GM12878 (cell line): Measurements from ENCODE around the gene METTL4. TPM values are rescaled to one million over a fixed set of nuclear protein-coding genes. Genes with fewer than 3 reads are reported as not detected.

Source experiments
- ATAC-seq: fragments of 200-7000 bp; cut with Tn5 transposase; 3 replicates; pipeline ENCODE4 v1.9.1; 2020; ENCODE audit warnings: mild to moderate bottlenecking, moderate library complexity
- BruUV-seq: library from RNA; stranded (reverse); fragments of 400-500 nt; replicated peaks from 2 replicates; lab custom pipeline; 2021; lab: Mats Ljungman, UMichigan
- CTCF ChIA-PET: fragments of 300-600 bp; sonication (Branson Sonifier 250); formaldehyde crosslinking; extraction: SDS; loops from one replicate; lab custom pipeline; 2021; ENCODE audit warnings: inconsistent platforms; lab: Yijun Ruan, JAX
- POLR2A ChIA-PET: fragments of 350-600 bp; formaldehyde crosslinking; extraction: SDS; loops from one replicate; lab custom pipeline; 2021; ENCODE audit warnings: inconsistent platforms; lab: Charles Lee
- RAD21 ChIA-PET: fragments of 300-600 bp; sonication (Branson Sonifier 250); formaldehyde crosslinking; loops from one replicate; lab custom pipeline; 2023; ENCODE audit warnings: antibody characterized with exemption; ENCODE audit not compliant: unreplicated experiment; lab: Charles Lee
- SMC1A ChIA-PET: fragments of 300-600 bp; sonication (Branson Sonifier 250); formaldehyde crosslinking; loops from one replicate; lab custom pipeline; 2023; ENCODE audit not compliant: unreplicated experiment, uncharacterized antibody; lab: Charles Lee
- DNase-seq: peaks from one replicate; pipeline ENCODE4 v3.0.0-alpha.2; 2011; ENCODE audit warnings: low read depth, low spot score
- FAIRE-seq: peaks from 3 replicates; lab custom pipeline; 2011; peaks lifted over from hg19 to GRCh38; lab: Jason Lieb, UNC
- H2AFZ ChIP-seq: 2 replicates; pipeline ENCODE4 v1.6.0; 2011; ENCODE audit warnings: low read depth, low read length, control low read depth; ENCODE audit not compliant: control insufficient read depth
- H3K27ac ChIP-seq: 2 replicates; pipeline ENCODE4 v1.5.1; 2011; ENCODE audit warnings: control low read depth; ENCODE audit not compliant: control insufficient read depth, insufficient read depth
- H3K27me3 ChIP-seq, 2 experiments: replicated peaks in 1 of 2; 2 replicates each; pipeline versions ENCODE4 v1.6.0 to v1.6.1; 2011; ENCODE audit warnings: low read length in 1 of 2; ENCODE audit not compliant: control insufficient read depth in 2 of 2, insufficient read depth in 2 of 2
- H3K36me3 ChIP-seq, 2 experiments: 2 replicates each; pipeline ENCODE4 v1.5.1; 2011; ENCODE audit warnings: low read length in 1 of 2; ENCODE audit not compliant: control insufficient read depth in 2 of 2, insufficient read depth in 2 of 2
- H3K4me1 ChIP-seq: 2 replicates; pipeline ENCODE4 v1.6.1; 2011; ENCODE audit warnings: mild to moderate bottlenecking, low read length, moderate library complexity, mixed read lengths; ENCODE audit not compliant: control insufficient read depth, insufficient read depth
- H3K4me2 ChIP-seq: 2 replicates; pipeline ENCODE4 v1.6.0; 2011; ENCODE audit warnings: control low read depth; ENCODE audit not compliant: control insufficient read depth, insufficient read depth
- H3K4me3 ChIP-seq: fragments of 200-600 bp; sonication (generic); 2 replicates; pipeline ENCODE4 v1.5.1; 2016
- H3K79me2 ChIP-seq: 2 replicates; pipeline ENCODE4 v1.6.0; 2011; ENCODE audit warnings: low read length; ENCODE audit not compliant: control insufficient read depth, insufficient read depth
- H3K9ac ChIP-seq: 2 replicates; pipeline ENCODE4 v1.8.0; 2011; ENCODE audit warnings: low read length, control low read depth, mixed read lengths; ENCODE audit not compliant: control insufficient read depth, insufficient read depth
- H3K9me3 ChIP-seq: replicated peaks from 3 replicates; pipeline ENCODE4 v1.5.1; 2011; ENCODE audit warnings: mild to moderate bottlenecking, low read length; ENCODE audit not compliant: control insufficient read depth, insufficient read depth
- H4K20me1 ChIP-seq: 2 replicates; pipeline ENCODE4 v1.6.0; 2011; ENCODE audit not compliant: control insufficient read depth, insufficient read depth
- BCL11A ChIP-seq: IDR thresholded peaks from 2 replicates; pipeline ENCODE4 v1.6.1; 2011; ENCODE audit warnings: low read depth, low read length
- CHD1 ChIP-seq: IDR thresholded peaks from 2 replicates; pipeline ENCODE4 v1.6.1; 2012; ENCODE audit warnings: low read depth, low read length, improper control_type of control experiment
- CREM ChIP-seq: IDR thresholded peaks from 2 replicates; pipeline ENCODE4 v1.6.1; 2014; ENCODE audit warnings: antibody characterized with exemption, low read depth
- E4F1 ChIP-seq: fragments of 450-650 bp; IDR thresholded peaks from 2 replicates; pipeline ENCODE4 v1.6.1; 2018; ENCODE audit warnings: borderline replicate concordance, mild to moderate bottlenecking; ENCODE audit not compliant: partially characterized antibody
- EP300 ChIP-seq, 2 experiments: fragments of 150-350 bp in 1 of 2; IDR thresholded peaks; 2 replicates each; pipeline ENCODE4 v1.6.1; 2011 to 2012; ENCODE audit warnings: low read depth in 2 of 2, low read length in 2 of 2, borderline replicate concordance in 1 of 2, improper control_type of control experiment in 1 of 2, inconsistent platforms in 1 of 2; ENCODE audit not compliant: control insufficient read depth in 1 of 2
- IKZF1 ChIP-seq: fragments of 450-650 bp; conservative IDR thresholded peaks from 2 replicates; pipeline ENCODE4 v1.6.1; 2017; ENCODE audit warnings: antibody characterized with exemption, mild to moderate bottlenecking
- KAT2A ChIP-seq: conservative IDR thresholded peaks from 2 replicates; pipeline ENCODE4 v1.6.1; 2011; ENCODE audit warnings: low read depth, low read length; ENCODE audit not compliant: control insufficient read depth
- LARP7 ChIP-seq: fragments of 450-650 bp; IDR thresholded peaks from 2 replicates; pipeline ENCODE4 v1.6.1; 2017; ENCODE audit warnings: mild to moderate bottlenecking
- MAX ChIP-seq: IDR thresholded peaks from 2 replicates; pipeline ENCODE4 v1.6.1; 2012; ENCODE audit warnings: low read depth, low read length, improper control_type of control experiment
- NFYA ChIP-seq: IDR thresholded peaks from 2 replicates; pipeline ENCODE4 v1.6.1; 2011; ENCODE audit warnings: low read depth, mild to moderate bottlenecking, low read length, improper control_type of control experiment, borderline replicate concordance
- POLR2A ChIP-seq: IDR thresholded peaks from 2 replicates; pipeline ENCODE4 v1.6.1; 2011; ENCODE audit warnings: low read depth, mild to moderate bottlenecking, low read length
- POU2F2 ChIP-seq: IDR thresholded peaks from 3 replicates; pipeline ENCODE4 v1.6.1; 2011; ENCODE audit warnings: low read depth, mild to moderate bottlenecking, low read length, borderline replicate concordance
- RCOR1 ChIP-seq: conservative IDR thresholded peaks from 2 replicates; pipeline ENCODE4 v1.6.1; 2012; ENCODE audit warnings: low read depth, low read length, improper control_type of control experiment
- REST ChIP-seq: IDR thresholded peaks from 2 replicates; pipeline ENCODE4 v1.6.1; 2012; ENCODE audit warnings: mild to moderate bottlenecking, low read depth, low read length
- USF2 ChIP-seq: IDR thresholded peaks from 2 replicates; pipeline ENCODE4 v1.6.1; 2011; ENCODE audit warnings: low read depth, low read length, improper control_type of control experiment, borderline replicate concordance
- ZNF274 ChIP-seq: IDR thresholded peaks from one replicate; pipeline ENCODE4 v1.8.0; 2011; ENCODE audit not compliant: insufficient read length, insufficient read depth
- WGBS: methylation state at CpG from one replicate; pipeline ENCODE4 v1.1.6; 2016; ENCODE audit warnings: low lambda C conversion rate; ENCODE audit not compliant: insufficient replicate concordance, insufficient coverage; ENCODE audit errors: missing lambda C conversion rate; 5-methylcytosine and 5-hydroxymethylcytosine counted together
- in situ Hi-C: fragments of 300-500 bp; cut with MboI; formaldehyde crosslinking; loops from 9 replicates; pipeline ENCODE4 v1.14.3; 2018; ENCODE audit warnings: mixed read lengths
- intact Hi-C: fragments of 100-400 bp; cut with micrococcal nuclease; formaldehyde crosslinking; loops from one replicate; pipeline ENCODE4 v1.14.2; 2022; ENCODE audit not compliant: unreplicated experiment
- polyA plus RNA-seq, 11 experiments: library from polyadenylated mRNA; depleted of rRNA in 4 of 11; unstranded in 6 of 11; stranded (reverse) in 5 of 11; fragments of >200 nt; fragmentation: Nextera tagmentation in 4 of 11; fragmentation: Illumina TruSeq in 1 of 11; extraction: Ambion mirVana in 4 of 11; extraction: Trizol in 1 of 11; gene quantifications; 1 replicate in 1 of 11; 2 replicates in 10 of 11; pipeline versions ENCODE4 v1.2.1 to v1.2.3, GENCODE V29; 2011 to 2016; ENCODE audit warnings: inconsistent platforms in 2 of 11, missing spikeins in 2 of 11, low read depth in 1 of 11
- total RNA-seq, 4 experiments: library from RNA; depleted of rRNA in 3 of 4; stranded (reverse); fragments of >200 nt in 3 of 4; fragmentation: Illumina TruSeq in 1 of 4; extraction: Trizol in 1 of 4; gene quantifications; 2 replicates each; pipeline versions ENCODE4 v1.2.1 to v1.2.3, GENCODE V29; 2013 to 2021

Gene METTL4
- total and polyA plus RNA-seq, 10 of the 15 experiments (the other 5 are each of a cell fraction or from before 2014, with no cell fraction given), result 4.9 to 15.2 (median 12.3) TPM

GRCh38 chr18:2536063-2536462, 35.2 kb downstream of the METTL4 start (continued):
- TF ChIP-seq USF2 (no peak), EP300 (IDR thresholded peaks at IDR 0.05; ENCODE audit: borderline replicate concordance in 1 of 2, control insufficient read depth in 1 of 2, low read depth in 2 of 2, low read length in 2 of 2) (no peak), KAT2A (no peak)

- no peaks in the 10 kb centered on the region for H4K20me1 ChIP-seq
- H3K9ac ChIP-seq, result no peak overlapping the region
- no peaks in the 10 kb centered on the region for H3K9me3 ChIP-seq
- SMC1A ChIA-PET, result interaction anchor here (0.6 to 3.6 kb wide), 5 partner anchors 9 to 1320 kb away, joined by 3 to 12 read pairs (median 8); no protein-coding TSS in a partner anchor
- CTCF ChIA-PET, result interaction anchor here (0.8 kb wide), 1 partner anchor 12 kb away, joined by 3 read pairs; no protein-coding TSS in a partner anchor
- no peak overlapping the region for H3K4me2 ChIP-seq
- H3K27ac ChIP-seq, result no peak overlapping the region
- BruUV-seq, result no TSS peak
- intact Hi-C loops (no loop called here), in situ Hi-C loops (no loop called here)
- peaks cover 0 to 2% of the 10 kb centered on the region in 2 experiments; a peak in 2 of 4 replicates for H3K36me3 ChIP-seq
- WGBS, result 4% methylated on average over 1 of the region's 1 CpG
- H3K79me2 ChIP-seq, result no peaks in the 10 kb centered on the region
- POLR2A ChIA-PET, result no interaction called here
- no peaks in the 10 kb centered on the region for H3K27me3 ChIP-seq
- FAIRE-seq (peak; percentile 7), ATAC-seq (peak; percentile 27; the same call in 2 of the 3 replicates), DNase-seq (no peak)
- RAD21 ChIA-PET, result no interaction called here
- H3K4me1 ChIP-seq, result no peaks in the 10 kb centered on the region
- H2AFZ ChIP-seq, result no peak overlapping the region
- no peak overlapping the region for H3K4me3 ChIP-seq
- TF ChIP-seq POU2F2, result no peak
- TF ChIP-seq POLR2A, result no peak
- no peak for TF ChIP-seq LARP7
- no peak for TF ChIP-seq MAX
- TF ChIP-seq IKZF1, result no peak
- no peak for TF ChIP-seq ZNF274
- no peak for TF ChIP-seq CHD1
- TF ChIP-seq REST, result no peak
- no peak for TF ChIP-seq NFYA
- TF ChIP-seq RCOR1, result no peak
- no peak for TF ChIP-seq BCL11A
- no peak for TF ChIP-seq E4F1
- no peak for TF ChIP-seq CREM
These were observed 35.8 kb downstream of the METTL4 start for GRCh38 chr18:2535419-2535910.
